BLaER1 treated with 17β-estradiol and CSF1 and Interleukin-3, amounts not matched to agents 10 nM and 100 nM (cell line): Measurements from ENCODE around the gene TK1.
"Not testable (repeated sequence)": the region's sequence is repeated elsewhere in the genome, so short reads cannot be mapped to it uniquely, and the experiment has no call there.

ENCODE experiments used
- H3K27ac ChIP-seq, 11 experiments: shearing (Covaris generic); formaldehyde crosslinking; 2 replicates each; pipeline ENCODE4 v1.8.1; 2022
- H3K27me3 ChIP-seq, 11 experiments: shearing (Covaris generic); formaldehyde crosslinking; 2 replicates each; pipeline ENCODE4 v1.8.1; 2022
- H3K36me3 ChIP-seq, 11 experiments: shearing (Covaris generic); formaldehyde crosslinking; 2 replicates each; pipeline ENCODE4 v1.8.1; 2022
- H3K4me1 ChIP-seq, 10 experiments: shearing (Covaris generic); formaldehyde crosslinking; 2 replicates each; pipeline ENCODE4 v1.8.1; 2022
- H3K4me2 ChIP-seq, 11 experiments: shearing (Covaris generic); formaldehyde crosslinking; 2 replicates each; pipeline ENCODE4 v1.8.1; 2022
- H3K4me3 ChIP-seq, 10 experiments: shearing (Covaris generic); formaldehyde crosslinking; 2 replicates each; pipeline ENCODE4 v1.8.1; 2022
- H3K9ac ChIP-seq, 11 experiments: shearing (Covaris generic); formaldehyde crosslinking; 2 replicates each; pipeline ENCODE4 v1.8.1; 2022
- H3K9me3 ChIP-seq, 11 experiments: shearing (Covaris generic); formaldehyde crosslinking; replicated peaks in 1 of 11; 2 replicates each; pipeline ENCODE4 v1.8.1; 2022
- H4K20me1 ChIP-seq, 11 experiments: shearing (Covaris generic); formaldehyde crosslinking; 2 replicates each; pipeline ENCODE4 v1.8.1; 2022
- Cebpa-rat ChIP-seq, 11 experiments: shearing (Covaris generic); IDR thresholded peaks; 2 replicates each; pipeline ENCODE4 v1.8.1; 2022

The TK1 gene

GRCh38 chr17:78172249-78173051 lies 14.4 kb downstream of the TK1 start:
- Histone ChIP-seq H3K4me1 (peaks cover 64 to 88% (median 77%) of the 10 kb centered on the region in 10 experiments), H3K27ac (peak overlapping the region; percentile 41 to 74 (median 61); a peak in 21 of 22 replicates), H3K4me2 (peak overlapping the region; percentile 47 to 100 (median 72)), H3K36me3 (peaks cover 24 to 60% (median 44%) of the 10 kb centered on the region in 11 experiments; a peak in 21 of 22 replicates), H3K9ac (peak overlapping the region; percentile 14 to 68 (median 57); a peak in 18 of 22 replicates), H3K27me3 (no peaks in the 10 kb centered on the region), H3K4me3 (peak overlapping the region in 4 of 10 experiments; percentile 18 to 95 (median 34); a peak in 7 of 20 replicates), H4K20me1 (peaks cover 17 to 75% (median 54%) of the 10 kb centered on the region in 11 experiments), H3K9me3 (no peaks in the 10 kb centered on the region)
- TF ChIP-seq Cebpa-rat (IDR thresholded peaks at IDR 0.05): no peak

- Histone ChIP-seq H3K4me1 (peaks cover 57 to 83% (median 71%) of the 10 kb centered on the region in 10 experiments), H3K36me3 (peaks cover 24 to 59% (median 44%) of the 10 kb centered on the region in 11 experiments; a peak in 21 of 22 replicates), H3K9ac (peak overlapping the region in 9 of 11 experiments; percentile 3 to 64 (median 52); a peak in 10 of 22 replicates)
Measured at GRCh38 chr17:78171591-78172248, 15.1 kb downstream of the TK1 start.

GRCh38 chr17:78170692-78171590 lies 15.9 kb downstream of the TK1 start:
- H3K9ac ChIP-seq: peak overlapping the region in 4 of 11 experiments; percentile 3 to 97 (median 41); a peak in 6 of 22 replicates
- H3K36me3 ChIP-seq: peaks cover 24 to 54% (median 44%) of the 10 kb centered on the region in 11 experiments; a peak in 21 of 22 replicates
- H3K9me3 ChIP-seq: no peaks in the 10 kb centered on the region
- peaks cover 55 to 77% (median 64%) of the 10 kb centered on the region in 10 experiments for H3K4me1 ChIP-seq
- H3K4me3 ChIP-seq: peak overlapping the region in 2 of 10 experiments; percentile 2 to 95; a peak in 2 of 20 replicates
- H3K27ac ChIP-seq: peak overlapping the region in 4 of 11 experiments; percentile 14 to 74 (median 29); a peak in 3 of 22 replicates
- H3K27me3 ChIP-seq: no peaks in the 10 kb centered on the region
- TF ChIP-seq Cebpa-rat (IDR thresholded peaks at IDR 0.05): no peak
- H3K4me2 ChIP-seq: peak overlapping the region in 7 of 11 experiments; percentile 63 to 100 (median 89); a peak in 12 of 22 replicates
- peaks cover 17 to 70% (median 52%) of the 10 kb centered on the region in 11 experiments for H4K20me1 ChIP-seq

More at GRCh38 chr17:78171591-78172248, 15.1 kb downstream of the TK1 start:
- H3K27me3 ChIP-seq, H3K9me3 ChIP-seq: not testable (repeated sequence)
- peaks cover 17 to 75% (median 54%) of the 10 kb centered on the region in 11 experiments for H4K20me1 ChIP-seq
- peak overlapping the region; percentile 47 to 100 (median 72) for H3K4me2 ChIP-seq
- H3K4me3 ChIP-seq: peak overlapping the region in 3 of 10 experiments; percentile 18 to 95 (median 33); a peak in 4 of 20 replicates
- H3K27ac ChIP-seq: peak overlapping the region in 7 of 11 experiments; percentile 54 to 74 (median 64); a peak in 8 of 22 replicates

GRCh38 chr17:78168903-78169793 lies 17.7 kb downstream of the TK1 start:
- Histone ChIP-seq H3K27me3 (no peaks in the 10 kb centered on the region), H3K4me2 (peak overlapping the region; percentile 92 to 100 (median 96)), H3K9ac (peak overlapping the region; percentile 81 to 97 (median 86)), H3K27ac (peak overlapping the region; percentile 73 to 92 (median 83)), H3K4me1 (peaks cover 47 to 63% (median 51%) of the 10 kb centered on the region in 10 experiments), H3K9me3 (no peaks in the 10 kb centered on the region), H3K36me3 (peaks cover 12 to 39% (median 30%) of the 10 kb centered on the region in 11 experiments; a peak in 21 of 22 replicates), H4K20me1 (peaks cover 17 to 52% (median 47%) of the 10 kb centered on the region in 11 experiments), H3K4me3 (peak overlapping the region; percentile 73 to 95 (median 82))
- no peak for TF ChIP-seq Cebpa-rat (IDR thresholded peaks at IDR 0.05)

- H4K20me1 ChIP-seq: peaks cover 17 to 44% (median 41%) of the 10 kb centered on the region in 11 experiments
- no peaks in the 10 kb centered on the region for H3K27me3 ChIP-seq
- H3K4me3 ChIP-seq: peak within 1 kb of the TSS; percentile 73 to 95 (median 82)
- H3K4me1 ChIP-seq: peaks cover 39 to 59% (median 44%) of the 10 kb centered on the region in 10 experiments
- H3K9me3 ChIP-seq: no peaks in the 10 kb centered on the region
- H3K9ac ChIP-seq: peak within 1 kb of the TSS; percentile 81 to 97 (median 86)
- peak within 1 kb of the TSS; percentile 92 to 100 (median 96) for H3K4me2 ChIP-seq
- no peak for TF ChIP-seq Cebpa-rat (IDR thresholded peaks at IDR 0.05)
- peaks cover 8 to 32% (median 24%) of the 10 kb centered on the region in 11 experiments; a peak in 19 of 22 replicates for H3K36me3 ChIP-seq
- H3K27ac ChIP-seq: peak within 1 kb of the TSS; percentile 73 to 92 (median 83)
Measured at GRCh38 chr17:78168242-78168902, 18.5 kb downstream of the TK1 start, which contains the start of gene SYNGR2. TSS of gene SYNGR2 (plus strand) at chr17:78168581. CDS start at chr17:78168617, 36 bp downstream.

- Histone ChIP-seq H3K4me2 (no peak overlapping the region), H3K27ac (no peak overlapping the region), H3K4me1 (peaks cover 19 to 39% (median 29%) of the 10 kb centered on the region in 10 experiments), H3K9me3 (no peaks in the 10 kb centered on the region), H3K27me3 (no peaks in the 10 kb centered on the region), H4K20me1 (peaks cover 17 to 26% (median 24%) of the 10 kb centered on the region in 11 experiments), H3K36me3 (peaks cover 0 to 13% (median 6%) of the 10 kb centered on the region in 11 experiments; a peak in 12 of 22 replicates), H3K4me3 (no peak overlapping the region), H3K9ac (no peak overlapping the region)
- TF ChIP-seq Cebpa-rat (IDR thresholded peaks at IDR 0.05): no peak
Measured at GRCh38 chr17:78166416-78166815, 20.4 kb downstream of the TK1 start.
